OCI-M2 (cell line): ENCODE data around the gene GPR83.
"Not testable (repeated sequence)": the region's sequence is repeated elsewhere in the genome, so short reads cannot be mapped to it uniquely, and the experiment has no call there.

Experiments used
- DNase-seq: peaks from one replicate; lab custom pipeline; 2025; ENCODE audit not compliant: unreplicated experiment; lab: John Stamatoyannopoulos, UW

Gene GPR83

DNA sequence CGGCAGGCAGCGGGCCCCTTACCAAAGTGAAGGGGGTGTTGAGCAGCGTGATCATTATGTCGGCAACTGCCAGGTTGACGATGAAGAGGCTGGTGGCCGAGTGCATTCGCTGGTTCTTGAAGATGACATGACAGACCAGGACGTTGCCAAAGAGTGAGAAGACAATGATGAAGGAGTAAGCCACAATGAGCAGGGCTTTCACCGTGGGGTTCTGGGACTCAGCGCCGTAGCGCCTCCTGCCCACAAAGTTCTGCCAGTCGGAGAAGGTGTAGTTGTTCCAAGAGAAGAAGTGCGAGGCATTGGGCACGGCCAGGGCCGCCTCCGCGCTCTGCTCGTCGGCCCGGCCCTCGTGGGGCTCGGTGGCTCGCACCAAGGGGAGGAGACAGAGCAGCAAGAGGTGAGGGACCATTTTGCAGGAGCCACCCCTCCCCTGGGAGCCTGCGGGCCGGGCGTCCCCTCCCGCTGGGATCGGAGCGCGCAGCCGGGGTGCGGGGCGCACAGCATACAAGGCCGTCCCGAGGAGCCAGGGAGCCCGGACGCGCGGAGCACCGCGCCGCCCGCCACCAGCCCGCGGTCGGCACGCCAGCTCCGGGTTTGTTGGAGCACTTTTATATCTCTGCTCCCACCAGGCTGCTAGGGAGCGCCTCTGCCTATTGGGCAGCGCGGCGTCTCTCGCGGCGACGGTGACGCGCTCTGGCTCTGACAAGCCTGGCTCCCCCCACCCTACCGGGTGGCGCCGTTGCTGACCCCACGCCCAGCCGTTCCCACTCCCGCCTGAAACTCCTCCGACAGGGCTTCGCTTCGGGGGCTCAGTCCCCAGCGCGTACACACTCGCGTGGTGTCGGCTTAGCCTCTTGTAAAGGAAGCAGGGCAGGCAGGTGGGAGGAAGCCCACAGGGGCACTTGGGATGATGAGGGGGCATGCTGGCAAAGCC is at the start of gene GPR83:
Gene GPR83, minus strand, starts transcription at position 581 of the 934 bp plus-strand sequence. Its CDS starts 172 bp downstream, at position 409.
- no peak for DNase-seq

DNA sequence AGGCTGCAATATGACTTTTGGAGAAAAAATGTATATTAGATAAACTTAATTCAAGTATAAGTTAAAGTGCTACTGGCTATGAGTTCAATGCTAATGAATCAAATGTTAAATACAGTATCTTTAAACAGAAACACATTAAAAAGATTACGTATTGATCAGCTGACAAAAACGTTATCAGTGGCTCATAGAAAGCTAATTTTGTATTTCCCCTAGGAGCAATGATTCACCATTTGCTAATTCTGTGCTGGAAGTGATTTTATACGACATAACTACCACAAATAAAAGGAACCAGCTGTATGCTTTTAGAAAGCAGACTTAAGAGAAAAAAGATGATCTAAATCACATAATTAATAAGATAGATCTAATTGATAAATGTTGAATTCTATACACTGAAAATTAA is 48.8 kb upstream of the GPR83 start:
- no peak for DNase-seq

DNA sequence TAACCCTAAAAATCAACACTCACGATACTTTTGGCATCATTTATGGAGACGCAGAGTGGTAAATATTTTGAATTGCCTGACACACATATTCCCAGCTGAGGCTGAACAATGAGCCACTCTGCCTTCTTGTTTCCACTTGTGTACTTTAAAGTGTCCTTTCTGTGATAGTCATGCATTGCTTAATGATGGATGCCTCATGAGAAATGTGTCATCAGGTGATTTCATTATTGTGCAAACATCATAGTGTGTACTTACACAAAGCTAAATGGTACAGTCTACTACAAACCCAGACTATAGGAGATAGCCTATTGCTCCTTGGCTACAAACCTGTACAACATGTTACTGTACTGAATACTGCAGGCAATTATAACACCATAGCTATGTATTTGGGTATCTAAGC is 48.2 kb upstream of the GPR83 start:
- no peak for DNase-seq

DNA sequence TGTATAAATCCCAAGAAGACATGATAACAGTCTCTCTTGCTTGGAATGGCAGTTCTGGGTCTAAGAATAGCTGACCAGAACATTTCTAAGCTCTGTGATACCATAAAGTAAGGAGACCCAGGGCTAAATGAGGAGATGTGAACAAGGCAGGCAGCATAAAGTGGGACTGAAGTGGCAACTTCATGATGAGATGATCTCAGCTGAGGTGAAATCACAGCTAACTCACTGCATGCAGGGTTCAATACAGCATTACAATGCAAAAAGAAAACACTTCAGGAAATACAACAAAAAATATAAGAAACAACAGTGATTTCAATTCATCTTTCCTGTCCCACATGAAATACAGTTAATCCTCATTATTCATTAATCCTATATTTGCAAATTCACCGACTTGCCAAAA is 47.8 kb upstream of the GPR83 start:
- no peak for DNase-seq

DNA sequence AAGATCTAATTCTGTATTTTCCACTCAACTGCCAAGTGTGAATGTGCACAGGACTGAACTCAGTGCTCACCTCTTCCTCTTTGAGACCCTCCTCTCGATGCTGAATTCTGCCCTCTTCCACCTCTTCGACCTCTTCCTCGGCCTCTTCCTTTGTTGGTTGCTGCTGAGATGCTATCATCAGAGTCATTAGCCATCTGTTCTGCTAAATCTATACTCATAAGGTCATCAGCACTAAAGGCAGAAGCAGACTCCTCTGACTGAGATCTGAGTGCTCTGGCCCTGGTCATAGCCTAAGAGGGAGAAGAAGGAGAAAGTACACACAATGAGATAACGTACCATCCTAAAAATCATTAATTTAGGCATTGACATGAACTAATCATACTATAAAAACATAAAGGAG is 45.9 kb upstream of the GPR83 start:
- DNase-seq: no peak

DNA sequence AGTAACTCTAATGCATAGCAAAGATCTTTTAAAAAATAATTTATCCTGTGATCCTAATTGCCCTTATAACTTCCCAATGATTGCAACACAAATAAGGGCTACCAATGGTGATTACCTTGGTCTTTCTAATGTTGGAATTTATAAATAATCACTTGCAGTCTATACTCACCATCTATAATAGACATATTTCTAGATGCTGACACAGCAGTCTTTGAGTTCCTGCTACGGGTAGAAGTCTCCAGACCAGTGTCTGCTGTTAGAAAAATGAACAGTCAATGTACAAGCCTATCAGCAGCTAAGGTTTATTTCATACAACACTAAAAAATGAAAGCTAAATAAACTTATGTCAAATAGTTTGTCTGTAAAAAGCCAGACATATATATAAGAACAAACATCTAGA is 44.4 kb upstream of the GPR83 start:
- DNase-seq: no peak

DNA sequence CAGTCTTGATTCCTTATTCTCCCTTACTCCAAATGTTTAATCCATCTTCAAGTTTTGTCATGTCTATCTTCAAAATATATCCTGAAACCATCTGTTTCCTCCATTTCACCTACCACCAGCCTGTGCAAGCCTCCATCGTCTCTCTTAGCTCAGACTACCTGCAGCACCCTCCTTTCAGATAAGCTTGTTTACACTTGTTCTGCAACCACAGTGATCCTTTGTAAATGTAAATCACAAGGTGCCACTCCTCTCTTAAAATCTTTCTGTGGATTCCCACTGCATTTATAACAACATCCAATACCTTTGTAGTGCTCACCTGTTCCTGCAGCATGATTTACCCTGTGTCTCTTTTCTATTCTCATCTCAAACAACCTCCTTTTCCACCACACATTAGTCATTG is 31.8 kb upstream of the GPR83 start:
- DNase-seq: no peak

DNA sequence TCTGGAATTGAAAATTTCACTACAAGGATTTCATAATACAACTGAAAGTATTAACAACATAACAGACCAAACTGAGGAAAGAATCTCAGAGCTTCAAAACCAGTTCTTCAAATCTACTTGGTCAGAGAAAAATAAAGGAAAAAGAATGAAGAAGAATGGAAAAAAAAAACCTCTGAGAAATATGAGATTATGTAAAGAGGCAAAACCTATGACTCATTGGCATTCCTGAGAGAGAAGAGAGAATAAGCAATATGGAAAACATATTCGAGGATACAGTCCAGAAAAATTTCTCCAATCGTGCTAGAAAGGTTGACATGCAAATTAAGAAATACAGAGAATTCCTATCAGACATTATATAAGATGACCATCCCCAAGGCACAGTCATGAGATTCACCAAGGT is 23.4 kb upstream of the GPR83 start:
- DNase-seq: no peak

DNA sequence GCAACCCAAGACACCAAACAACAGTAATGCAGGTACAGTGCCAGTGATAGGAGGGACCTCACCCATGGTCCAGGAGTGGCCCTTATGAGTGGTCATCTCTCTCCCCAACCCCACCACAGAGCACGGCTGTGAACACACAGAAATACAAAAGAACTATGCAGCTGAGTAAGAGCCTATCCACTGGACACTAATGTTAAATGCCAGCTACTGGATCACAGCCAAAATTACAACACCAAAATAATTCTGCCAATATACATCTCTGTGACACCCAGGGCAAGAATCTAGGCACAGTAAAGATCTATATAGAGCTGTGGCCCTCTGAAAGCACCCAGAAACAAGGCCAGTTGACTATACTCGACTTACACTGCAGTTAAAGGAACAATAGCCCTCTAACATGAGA is 22.8 kb upstream of the GPR83 start:
- no peak for DNase-seq

DNA sequence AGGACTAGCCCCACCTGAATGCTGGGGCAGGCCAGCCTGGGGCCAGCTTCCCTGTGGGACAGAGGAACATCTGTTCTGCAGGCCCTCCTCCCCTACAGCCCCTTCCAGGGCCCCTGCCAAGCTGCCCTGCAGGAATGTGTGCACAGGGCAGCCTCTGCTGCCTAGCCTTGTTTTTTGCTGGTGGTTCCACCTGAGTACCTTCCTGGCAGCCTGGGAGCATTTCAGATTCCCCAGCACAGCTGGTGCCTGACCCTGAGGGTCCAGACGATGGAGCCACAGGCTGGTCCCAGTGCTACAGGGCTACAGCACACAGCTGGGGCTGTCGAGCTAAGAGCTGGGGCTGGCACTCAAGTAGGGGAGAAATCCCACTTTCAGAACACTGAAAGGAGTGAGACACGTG is 22.3 kb upstream of the GPR83 start:
- DNase-seq: no peak

DNA sequence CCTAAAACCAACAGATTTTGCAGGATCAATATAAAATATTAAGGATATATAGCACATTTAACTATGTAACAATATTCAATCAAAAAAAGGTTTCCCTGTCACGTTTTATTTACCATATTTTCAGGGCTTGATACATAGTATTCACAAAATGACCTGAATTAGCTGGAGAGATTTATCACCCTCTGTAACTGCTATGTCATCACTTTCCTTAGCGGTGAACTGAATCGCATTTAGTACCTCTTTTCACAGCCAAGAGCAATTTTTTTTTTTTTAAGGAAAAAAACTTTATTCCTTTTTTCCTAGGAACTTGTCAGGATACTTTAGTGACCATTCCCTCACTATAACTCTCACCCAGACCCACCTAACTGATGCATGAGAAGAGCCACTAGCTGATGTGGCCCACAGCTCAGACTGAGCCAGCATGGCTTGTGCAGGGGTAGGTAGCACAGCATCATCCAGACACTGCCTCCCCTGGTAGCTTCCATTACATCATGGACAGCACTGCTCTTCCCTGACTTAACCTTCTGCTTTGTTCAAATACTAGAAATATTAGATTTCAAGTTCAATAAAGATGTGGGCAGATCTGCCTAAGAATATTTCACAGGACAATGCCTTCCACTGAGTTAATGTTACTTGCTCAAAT is 17.0 kb upstream of the GPR83 start:
- DNase-seq: no peak

DNA sequence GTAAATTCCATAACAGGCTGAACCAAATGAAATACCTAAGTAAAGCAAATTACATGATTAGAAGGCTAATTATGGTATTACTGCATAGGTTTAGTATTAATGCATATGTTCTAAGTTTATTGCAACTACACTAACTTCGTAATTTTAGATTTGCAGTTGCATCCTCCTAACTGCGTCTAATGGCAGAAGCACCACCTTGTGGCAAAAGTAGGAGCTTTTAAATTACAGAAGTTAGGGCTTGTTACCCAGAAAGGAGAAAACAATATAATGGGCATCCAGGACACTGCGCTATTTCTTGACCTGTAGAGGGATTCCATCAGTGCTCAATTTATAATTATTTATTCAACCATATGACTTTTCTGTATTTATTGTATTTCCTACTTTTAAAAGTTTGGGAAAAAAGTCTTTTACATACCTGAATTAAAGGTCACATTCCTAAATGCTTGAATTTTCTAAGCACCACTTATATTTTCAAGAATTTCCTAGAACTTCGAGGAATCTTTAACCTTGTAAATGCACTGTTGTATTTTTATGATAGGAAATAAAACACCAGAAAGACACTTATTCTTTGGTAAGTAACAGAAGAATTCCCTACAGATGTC is 16.3 kb upstream of the GPR83 start:
- no peak for DNase-seq

DNA sequence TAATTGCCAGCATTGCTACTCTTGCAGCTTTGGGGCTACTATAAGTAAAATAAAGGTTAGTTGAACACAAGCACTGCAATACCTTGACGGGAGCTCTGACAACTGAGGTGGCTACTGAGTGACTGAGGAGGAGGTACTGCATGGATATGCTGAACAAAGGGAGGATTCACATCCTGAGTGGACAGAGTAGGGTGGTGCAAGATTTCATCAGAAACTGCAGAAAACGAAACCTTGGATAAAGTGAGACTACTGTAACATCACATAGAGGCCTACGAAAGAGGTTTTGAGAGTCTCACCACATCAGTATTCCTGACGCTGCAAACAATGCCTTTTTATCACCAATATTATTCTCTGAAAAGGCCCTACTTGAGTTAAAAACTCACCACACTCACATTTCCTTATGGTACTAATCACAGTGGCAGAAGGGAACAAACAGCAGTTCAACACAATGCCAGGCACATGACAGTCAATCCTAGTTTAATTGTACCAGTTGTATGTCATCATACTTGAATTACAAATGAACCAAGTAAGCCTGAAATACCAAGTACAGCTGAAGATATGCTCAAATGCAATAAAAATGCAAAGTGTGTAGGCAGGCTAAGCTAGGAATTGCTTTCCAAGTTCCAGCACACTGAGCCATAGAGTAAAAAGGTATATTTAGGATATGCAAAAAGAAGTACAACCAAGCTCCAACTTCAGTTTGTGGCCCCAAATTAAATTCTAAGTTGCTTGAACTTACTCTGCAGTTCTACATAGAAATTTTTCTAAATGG is 4.0 kb upstream of the GPR83 start:
- DNase-seq: no peak

DNA sequence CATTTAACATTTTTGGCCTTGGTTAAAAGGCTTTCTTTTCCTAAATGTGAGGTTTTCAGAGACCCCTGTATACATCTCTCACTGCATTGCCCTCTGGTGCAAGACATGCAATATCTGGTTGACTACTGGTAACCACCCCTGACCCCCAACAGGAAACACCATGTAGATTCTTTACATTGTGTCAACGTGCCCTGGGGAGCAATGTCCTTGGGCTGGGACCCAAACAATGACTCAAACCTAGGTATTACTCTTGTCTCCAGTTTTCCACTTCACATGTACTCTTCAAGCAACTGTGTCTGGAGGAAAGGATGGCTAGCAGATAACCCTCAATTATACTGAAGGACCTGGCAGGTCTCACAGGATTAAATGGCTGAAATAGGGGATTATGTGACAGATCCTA is 1.1 kb upstream of the GPR83 start:
- no peak for DNase-seq

DNA sequence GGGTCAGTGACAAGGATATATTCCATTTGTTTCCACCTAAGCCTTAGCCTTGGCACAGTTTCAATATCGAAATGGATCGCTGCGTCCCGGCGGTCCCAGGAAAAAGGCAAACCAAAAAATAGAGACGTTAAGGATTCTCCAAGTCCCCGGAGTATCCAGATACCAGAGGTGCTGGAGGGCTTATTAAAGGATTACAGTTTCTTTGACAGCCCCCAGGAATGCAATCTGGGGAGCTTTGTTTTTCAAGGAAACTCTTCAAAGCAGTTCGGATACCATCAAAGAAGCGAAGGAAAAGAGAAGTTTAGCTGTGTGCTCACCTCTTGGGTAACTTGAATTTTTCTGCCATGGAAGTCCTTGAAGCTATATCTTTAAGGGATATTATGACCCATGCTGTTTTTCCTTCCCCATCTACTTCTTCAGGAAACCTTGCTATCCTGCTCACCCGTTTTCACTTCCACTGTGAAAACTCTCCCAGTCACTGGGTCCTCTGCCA is 600 bp upstream of the GPR83 start:
- no peak for DNase-seq

DNA sequence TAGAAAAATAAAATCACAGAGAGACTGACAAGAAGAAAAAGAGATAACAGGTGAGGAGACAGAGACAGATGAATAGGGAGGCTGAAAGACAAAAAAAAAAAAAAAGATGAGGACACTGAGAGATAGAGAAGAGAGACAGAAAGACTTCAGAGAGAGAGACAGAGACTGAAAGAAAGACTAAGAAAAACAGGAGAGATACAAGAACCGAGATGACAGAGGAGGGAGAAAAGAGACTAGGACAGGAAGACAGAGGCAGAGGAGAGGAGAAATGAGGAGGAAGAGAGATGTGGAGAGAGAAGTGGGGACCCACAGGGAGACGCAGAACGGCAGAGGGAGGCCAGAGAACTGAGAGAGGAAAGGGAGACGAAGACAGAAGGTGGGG is 771 bp downstream of the GPR83 start:
- no peak for DNase-seq

DNA sequence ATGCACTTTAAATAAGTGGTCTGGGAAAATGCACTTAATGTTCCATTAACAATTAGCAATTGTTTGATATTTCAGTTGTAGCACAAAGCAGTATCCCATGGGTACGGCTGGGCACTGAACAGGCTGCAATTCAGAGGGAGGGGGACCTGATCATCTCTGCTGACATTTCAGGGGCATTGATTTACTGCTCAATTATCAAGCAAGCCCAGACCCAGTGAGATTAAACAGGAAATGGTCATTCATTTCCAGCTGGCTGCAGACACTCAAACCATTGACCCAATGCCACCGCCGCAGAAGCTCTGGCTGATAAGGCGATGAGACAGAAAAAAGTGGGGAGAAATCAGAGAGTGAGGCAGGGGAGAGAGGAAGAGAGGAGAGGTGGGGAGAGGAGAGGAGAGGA is 1.2 kb downstream of the GPR83 start:
- DNase-seq: no peak

DNA sequence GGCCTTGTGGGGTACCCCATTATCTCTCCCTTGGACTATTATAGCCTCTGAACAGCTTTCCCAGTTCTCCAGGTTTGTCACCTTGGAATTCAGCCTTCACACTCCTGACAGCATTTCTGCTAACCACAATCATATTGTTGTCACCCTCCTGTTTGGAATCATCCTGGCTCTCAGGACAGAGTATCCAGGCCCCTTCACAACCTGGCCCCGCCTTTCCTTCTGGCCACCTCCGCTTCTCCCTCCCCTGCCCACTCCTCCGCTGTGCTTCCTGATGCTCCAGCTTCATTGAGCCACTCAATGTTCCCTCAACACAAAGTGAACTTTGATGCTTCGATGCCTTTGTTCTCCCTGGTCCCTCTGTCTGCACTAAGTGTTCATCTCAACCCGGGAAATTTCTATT is 3.1 kb downstream of the GPR83 start:
- no peak for DNase-seq

DNA sequence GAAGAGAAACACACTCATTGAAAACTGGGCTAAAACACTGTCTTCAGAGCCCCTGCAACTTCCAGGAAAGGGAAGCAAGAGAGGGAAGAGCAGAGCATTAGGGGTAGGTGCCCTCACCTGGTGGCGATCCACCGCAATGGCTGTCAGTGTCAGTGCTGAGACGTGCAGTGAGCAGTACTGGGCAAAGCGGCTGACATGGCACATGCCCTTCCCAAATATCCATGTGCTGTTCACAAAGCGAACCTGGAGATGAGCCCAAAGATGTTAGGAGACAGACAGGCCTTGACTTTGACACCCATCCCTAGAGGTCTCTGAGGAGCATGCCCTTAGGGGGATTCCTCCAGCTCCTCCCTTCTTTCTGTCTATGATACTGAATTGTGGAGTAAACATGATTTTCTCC is 4.9 kb downstream of the GPR83 start:
- DNase-seq: no peak

DNA sequence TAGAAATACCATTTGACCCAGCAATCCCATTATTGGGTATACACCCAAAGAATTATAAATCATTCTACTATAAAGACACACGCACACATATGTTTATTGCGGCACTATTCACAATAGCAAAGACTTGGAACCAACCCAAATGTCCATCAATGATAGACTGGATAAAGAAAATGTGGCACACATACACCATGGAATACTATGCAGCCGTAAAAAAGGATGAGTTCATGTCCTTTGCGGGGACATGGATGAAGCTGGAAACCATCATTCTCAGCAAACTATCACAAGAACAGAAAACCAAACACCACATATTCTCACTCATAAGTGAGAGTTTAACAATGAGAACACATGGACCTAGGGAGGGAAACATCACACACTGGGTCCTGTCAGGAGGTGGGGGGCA is 9.3 kb downstream of the GPR83 start:
- not testable (repeated sequence) for DNase-seq

DNA sequence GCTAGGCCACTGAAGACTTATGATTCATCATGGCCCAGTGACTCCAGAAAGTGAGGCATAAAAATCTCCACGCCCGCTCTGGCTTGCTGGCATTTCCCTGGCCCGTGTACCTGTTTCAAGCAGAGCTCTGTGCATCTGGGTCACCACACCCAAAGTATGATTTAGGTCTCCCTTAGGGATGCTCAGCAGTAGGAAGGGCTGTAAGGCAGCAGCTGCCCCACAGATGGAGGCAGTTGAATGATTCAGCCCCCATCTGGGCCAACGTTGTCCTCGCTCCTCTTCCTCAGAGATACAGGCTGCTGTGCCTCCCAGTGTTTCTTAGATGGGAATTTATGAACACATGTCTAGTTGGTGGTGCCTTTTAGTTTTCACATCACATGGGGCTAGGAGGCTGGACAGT is 21.6 kb downstream of the GPR83 start:
- no peak for DNase-seq
